ENCODE results near the gene SAPCD1. TPM values are rescaled to one million over a fixed set of nuclear protein-coding genes. Genes with fewer than 3 reads are reported as not detected.

SAPCD1 gene
- total RNA-seq, 4 donors from 2014 or later = 2.0 to 8.3 TPM; not detected in 2

- TF ChIP-seq, protein P1, sequence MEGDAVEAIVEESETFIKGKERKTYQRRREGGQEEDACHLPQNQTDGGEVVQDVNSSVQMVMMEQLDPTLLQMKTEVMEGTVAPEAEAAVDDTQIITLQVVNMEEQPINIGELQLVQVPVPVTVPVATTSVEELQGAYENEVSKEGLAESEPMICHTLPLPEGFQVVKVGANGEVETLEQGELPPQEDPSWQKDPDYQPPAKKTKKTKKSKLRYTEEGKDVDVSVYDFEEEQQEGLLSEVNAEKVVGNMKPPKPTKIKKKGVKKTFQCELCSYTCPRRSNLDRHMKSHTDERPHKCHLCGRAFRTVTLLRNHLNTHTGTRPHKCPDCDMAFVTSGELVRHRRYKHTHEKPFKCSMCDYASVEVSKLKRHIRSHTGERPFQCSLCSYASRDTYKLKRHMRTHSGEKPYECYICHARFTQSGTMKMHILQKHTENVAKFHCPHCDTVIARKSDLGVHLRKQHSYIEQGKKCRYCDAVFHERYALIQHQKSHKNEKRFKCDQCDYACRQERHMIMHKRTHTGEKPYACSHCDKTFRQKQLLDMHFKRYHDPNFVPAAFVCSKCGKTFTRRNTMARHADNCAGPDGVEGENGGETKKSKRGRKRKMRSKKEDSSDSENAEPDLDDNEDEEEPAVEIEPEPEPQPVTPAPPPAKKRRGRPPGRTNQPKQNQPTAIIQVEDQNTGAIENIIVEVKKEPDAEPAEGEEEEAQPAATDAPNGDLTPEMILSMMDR (IDR thresholded peaks at IDR 0.05; ENCODE audit: low read depth) = no peak
These were observed 592 bp downstream of the SAPCD1 start for GRCh38 chr6:31762878-31763618.

- TF ChIP-seq, protein P1 (IDR thresholded peaks at IDR 0.05; ENCODE audit: low read depth) = no peak
These were observed 1.1 kb downstream of the SAPCD1 start for GRCh38 chr6:31763619-31763940.

DNA sequence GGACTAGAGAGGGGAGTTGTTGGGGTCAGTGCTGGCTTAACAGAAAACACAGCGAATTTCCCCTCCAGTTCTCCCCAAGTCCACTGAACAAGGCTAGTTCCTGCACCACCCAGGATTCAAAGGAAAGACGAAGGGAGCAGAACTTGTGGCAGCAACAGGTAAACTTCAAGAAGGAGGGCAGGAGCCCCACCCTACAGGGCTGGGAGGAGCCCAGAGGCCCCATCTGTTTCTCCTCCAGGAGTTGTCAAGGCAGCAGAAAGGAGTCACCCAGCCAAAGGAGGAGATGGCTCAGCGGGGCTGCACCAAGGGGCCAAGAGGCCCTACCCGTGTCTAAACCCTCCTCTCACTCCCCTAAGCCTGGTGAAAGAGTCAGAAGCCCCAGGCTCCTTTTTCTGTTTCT, 1.7 kb downstream of the SAPCD1 start:
- TF ChIP-seq, protein P1 (IDR thresholded peaks at IDR 0.05; ENCODE audit: low read depth) = no peak

DNA sequence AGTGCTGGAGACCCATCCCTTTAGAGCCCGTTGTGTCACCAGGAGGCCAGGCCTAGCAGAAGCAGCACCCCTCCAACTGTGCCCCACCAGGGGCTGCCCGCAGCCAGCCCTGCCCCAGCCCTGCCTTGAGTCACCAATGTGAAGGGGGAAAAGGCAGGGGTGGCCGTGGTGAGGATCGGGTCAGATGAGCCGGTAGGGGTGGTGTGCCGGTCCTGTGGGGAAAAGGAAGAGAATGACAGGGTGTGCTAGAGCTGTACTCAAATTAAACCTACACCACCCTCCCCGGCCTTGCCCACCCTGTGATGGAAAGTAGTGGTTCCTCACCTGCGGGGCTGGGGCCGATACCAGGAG, 3.1 kb downstream of the SAPCD1 start:
- TF ChIP-seq, protein P1 (IDR thresholded peaks at IDR 0.05; ENCODE audit: low read depth) = no peak

DNA sequence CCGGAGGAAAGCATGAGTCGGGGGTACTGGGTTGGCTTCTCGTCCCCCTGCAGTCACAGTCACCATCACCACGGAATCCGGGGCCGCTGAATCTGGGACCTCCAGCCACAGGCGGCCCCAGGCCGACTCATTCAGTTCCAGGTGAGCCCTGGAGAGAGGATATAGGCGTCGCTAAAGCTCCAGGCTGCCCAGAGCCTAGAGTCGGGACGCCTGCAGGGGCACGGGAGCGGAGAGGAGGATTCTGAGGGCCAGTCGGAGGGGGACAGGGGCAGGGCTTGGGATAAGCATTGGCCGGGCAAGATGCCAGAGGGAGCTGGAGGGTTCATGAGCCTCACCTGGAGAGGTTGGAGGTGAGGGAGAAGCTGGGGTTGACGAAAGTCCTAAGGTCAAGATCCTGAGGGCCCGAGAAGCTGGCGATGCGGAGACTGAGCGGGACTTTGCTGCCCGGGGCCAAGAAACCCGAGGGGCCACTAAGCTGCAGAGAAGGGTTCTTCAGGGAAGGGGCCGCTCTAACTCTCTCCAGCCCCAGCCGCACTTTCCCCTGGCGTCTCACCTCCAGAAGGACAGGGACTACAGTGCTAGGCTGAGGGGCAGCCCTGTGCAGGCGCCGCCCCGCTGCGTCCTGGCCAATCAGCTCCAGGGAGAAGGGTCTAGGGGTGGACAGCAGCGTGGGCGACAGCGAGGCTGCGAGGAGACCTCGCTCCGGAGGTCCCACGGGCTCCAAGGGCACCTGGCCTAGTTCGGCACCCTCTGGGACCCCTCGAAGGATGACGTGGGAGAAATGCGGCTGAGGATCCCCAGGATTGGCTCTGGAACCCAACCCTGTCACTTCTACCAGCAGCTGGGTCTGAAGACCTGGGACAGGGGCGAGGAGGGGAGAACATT, 3.7 kb downstream of the SAPCD1 start:
- TF ChIP-seq, protein P1 (IDR thresholded peaks at IDR 0.05; ENCODE audit: low read depth) = no peak

DNA sequence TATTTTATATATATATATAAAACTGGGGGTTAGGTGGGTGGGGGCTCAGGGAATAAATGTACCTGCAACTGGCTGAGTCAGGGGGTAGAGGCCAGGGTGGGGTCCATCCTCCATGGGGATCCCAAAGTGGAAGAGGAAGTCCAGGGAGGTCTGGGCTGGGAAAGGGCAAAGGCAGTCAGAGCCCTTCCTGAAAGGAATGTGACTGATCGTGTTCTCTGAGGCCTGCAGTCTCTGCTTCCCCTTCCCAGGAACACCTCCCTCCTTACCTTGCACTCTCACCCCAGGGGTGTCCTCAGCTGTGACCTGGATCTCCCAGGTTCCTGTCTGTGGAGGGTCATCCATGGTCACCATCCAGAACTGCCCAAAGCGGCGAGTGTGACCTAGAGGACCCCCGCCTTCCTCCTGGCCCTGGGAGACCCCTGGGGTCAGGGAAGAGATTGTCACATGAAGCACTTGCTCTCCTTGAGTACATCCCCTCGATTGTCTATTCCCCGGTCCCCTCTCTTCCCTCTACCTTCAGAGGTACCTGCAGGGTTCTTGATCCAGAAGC, 4.7 kb downstream of the SAPCD1 start:
- TF ChIP-seq, protein P1 (IDR thresholded peaks at IDR 0.05; ENCODE audit: low read depth) = no peak

Measured in subcutaneous adipose tissue (tissue), 4 donors.